ENCODE data around the gene KRTAP27-1.

The KRTAP27-1 gene, protein sequence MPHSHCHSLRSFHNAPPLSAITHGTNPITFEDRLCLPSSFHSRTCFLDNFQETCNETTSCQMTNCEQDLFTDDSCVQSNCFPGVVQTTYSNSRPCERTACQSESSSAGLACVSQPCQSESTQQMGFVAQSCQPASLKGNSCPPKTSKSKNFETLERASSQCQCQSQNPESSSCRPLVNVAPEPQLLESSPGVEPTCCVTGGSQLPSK

GRCh38 chr21:30337276-30337744 is at the start of gene KRTAP27-1:
TSS of gene KRTAP27-1 (minus strand) at chr21:30337694. CDS start at chr21:30337668, 26 bp downstream.
- H3K27me3 ChIP-seq (ENCODE audit: control insufficient read depth in 1 of 2, insufficient read depth in 2 of 2, low read length in 2 of 2), result no peaks in the 10 kb centered on the region

GRCh38 chr21:30382201-30382600 is 44.7 kb upstream of the KRTAP27-1 start:
- H3K4me1 ChIP-seq (ENCODE audit: insufficient read depth, low read length), result no peaks in the 10 kb centered on the region
- no peak overlapping the region for H3K27ac ChIP-seq (ENCODE audit: low read depth, low read length)
- no peak overlapping the region for H3K9ac ChIP-seq (ENCODE audit: low read length)
- no peak overlapping the region for H3K4me3 ChIP-seq (ENCODE audit: low read depth in 1 of 2, low read length in 2 of 2)
- H3K9me3 ChIP-seq (ENCODE audit: low read length), result no peaks in the 10 kb centered on the region
- H3K36me3 ChIP-seq (ENCODE audit: insufficient read depth, low read length), result no peaks in the 10 kb centered on the region
- no peaks in the 10 kb centered on the region for H3K27me3 ChIP-seq (ENCODE audit: control insufficient read depth in 1 of 2, insufficient read depth in 2 of 2, low read length in 2 of 2)

More at GRCh38 chr21:30337276-30337744, at the start of gene KRTAP27-1:
- H3K36me3 ChIP-seq (ENCODE audit: insufficient read depth, low read length), result no peaks in the 10 kb centered on the region
- H3K9me3 ChIP-seq (ENCODE audit: low read length), result no peaks in the 10 kb centered on the region
- no peak within 1 kb of the TSS for H3K4me3 ChIP-seq (ENCODE audit: low read depth in 1 of 2, low read length in 2 of 2)
- no peaks in the 10 kb centered on the region for H3K4me1 ChIP-seq (ENCODE audit: insufficient read depth, low read length)
- H3K27ac ChIP-seq (ENCODE audit: low read depth, low read length), result no peak within 1 kb of the TSS
- no peak within 1 kb of the TSS for H3K9ac ChIP-seq (ENCODE audit: low read length)

DNA sequence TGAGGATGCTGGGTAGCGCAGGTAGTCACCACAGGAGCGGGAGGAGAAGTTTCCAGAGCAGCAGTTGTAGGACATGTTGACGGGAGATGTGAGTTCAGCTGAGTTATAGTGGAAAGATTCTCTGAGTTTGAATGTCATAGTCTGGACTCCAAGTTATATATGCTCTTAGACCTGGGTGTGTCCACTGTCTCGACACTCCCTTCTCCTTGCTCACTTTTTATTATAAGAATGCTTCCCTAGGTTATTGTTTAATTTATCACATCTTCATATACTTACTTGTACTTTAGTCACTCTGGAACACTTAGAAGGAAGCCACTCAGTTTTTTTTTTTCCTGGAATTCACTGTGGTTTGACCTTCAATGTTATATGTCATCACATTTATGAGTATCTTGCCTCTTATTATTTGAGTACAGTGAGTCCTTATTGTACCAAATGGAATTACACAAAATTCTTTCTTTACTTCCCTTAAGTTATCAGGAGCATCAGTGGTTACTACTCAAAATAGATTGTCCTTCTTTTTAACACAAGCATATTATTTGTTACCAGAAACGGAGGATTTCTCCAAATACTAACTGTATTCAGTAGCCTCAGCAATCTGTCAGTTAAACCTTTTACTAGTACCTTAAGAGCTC is 34.8 kb upstream of the KRTAP27-1 start, which contains the start of gene KRTAP13-2:
TSS of gene KRTAP13-2 (minus strand) at position 133 of the 632 bp plus-strand sequence. CDS start at position 75, 58 bp downstream.
- H3K36me3 ChIP-seq (ENCODE audit: insufficient read depth, low read length), result no peaks in the 10 kb centered on the region
- no peaks in the 10 kb centered on the region for H3K4me1 ChIP-seq (ENCODE audit: insufficient read depth, low read length)
- H3K9me3 ChIP-seq (ENCODE audit: low read length), result no peaks in the 10 kb centered on the region
- no peaks in the 10 kb centered on the region for H3K27me3 ChIP-seq (ENCODE audit: control insufficient read depth in 1 of 2, insufficient read depth in 2 of 2, low read length in 2 of 2)
- no peak within 1 kb of the TSS for H3K4me3 ChIP-seq (ENCODE audit: low read depth in 1 of 2, low read length in 2 of 2)
- no peak within 1 kb of the TSS for H3K9ac ChIP-seq (ENCODE audit: low read length)
- H3K27ac ChIP-seq (ENCODE audit: low read depth, low read length), result no peak within 1 kb of the TSS

GRCh38 chr21:30355906-30356305 is 18.4 kb upstream of the KRTAP27-1 start:
- no peaks in the 10 kb centered on the region for H3K36me3 ChIP-seq (ENCODE audit: insufficient read depth, low read length)
- H3K4me1 ChIP-seq (ENCODE audit: insufficient read depth, low read length), result no peaks in the 10 kb centered on the region
- H3K27me3 ChIP-seq (ENCODE audit: control insufficient read depth in 1 of 2, insufficient read depth in 2 of 2, low read length in 2 of 2), result no peaks in the 10 kb centered on the region
- H3K4me3 ChIP-seq (ENCODE audit: low read depth in 1 of 2, low read length in 2 of 2), result no peak overlapping the region
- no peak overlapping the region for H3K9ac ChIP-seq (ENCODE audit: low read length)
- no peak overlapping the region for H3K27ac ChIP-seq (ENCODE audit: low read depth, low read length)
- no peaks in the 10 kb centered on the region for H3K9me3 ChIP-seq (ENCODE audit: low read length)

DNA sequence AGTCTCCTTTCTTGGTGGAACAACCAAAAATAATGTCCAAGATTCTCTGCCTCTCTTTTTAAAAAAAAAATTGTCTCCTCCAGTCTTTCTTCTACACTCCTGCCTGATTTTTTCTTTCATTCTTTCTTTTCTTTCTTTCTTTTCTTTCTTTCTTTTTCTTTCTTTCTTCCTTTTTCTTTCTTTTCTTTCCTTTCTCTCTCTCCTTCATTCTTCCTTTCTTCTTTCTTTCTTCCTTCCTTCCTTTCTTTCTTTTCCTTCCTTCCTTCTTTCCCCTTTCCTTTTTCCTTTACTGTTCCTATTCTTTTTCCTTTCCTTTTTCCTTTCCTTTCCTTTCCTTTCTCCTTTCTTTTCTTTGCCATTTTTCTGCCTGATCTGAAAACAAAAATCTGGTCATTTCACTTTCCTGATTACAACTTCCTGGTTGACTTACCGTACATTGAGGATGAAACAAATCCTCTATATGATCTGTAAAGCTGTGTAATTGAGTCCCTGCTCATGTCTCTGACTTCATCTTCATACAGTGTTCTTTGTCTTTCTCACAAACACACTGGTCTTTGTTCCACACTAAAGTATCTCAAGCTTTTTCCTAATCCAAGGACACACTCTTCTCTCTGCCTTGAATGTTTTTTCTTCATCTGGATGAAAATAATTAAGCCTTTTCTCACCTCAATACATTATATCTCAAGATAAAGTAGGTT is 17.0 kb upstream of the KRTAP27-1 start:
- H3K36me3 ChIP-seq (ENCODE audit: insufficient read depth, low read length), result no peaks in the 10 kb centered on the region
- no peak overlapping the region for H3K27ac ChIP-seq (ENCODE audit: low read depth, low read length)
- no peaks in the 10 kb centered on the region for H3K4me1 ChIP-seq (ENCODE audit: insufficient read depth, low read length)
- no peak overlapping the region for H3K4me3 ChIP-seq (ENCODE audit: low read depth in 1 of 2, low read length in 2 of 2)
- H3K9ac ChIP-seq (ENCODE audit: low read length), result no peak overlapping the region
- H3K9me3 ChIP-seq (ENCODE audit: low read length), result no peaks in the 10 kb centered on the region
- H3K27me3 ChIP-seq (ENCODE audit: control insufficient read depth in 1 of 2, insufficient read depth in 2 of 2, low read length in 2 of 2), result no peaks in the 10 kb centered on the region

GRCh38 chr21:30351534-30351933 is 14.0 kb upstream of the KRTAP27-1 start:
- Histone ChIP-seq H3K9me3 (ENCODE audit: low read length) (no peaks in the 10 kb centered on the region), H3K36me3 (ENCODE audit: insufficient read depth, low read length) (no peaks in the 10 kb centered on the region), H3K27ac (ENCODE audit: low read depth, low read length) (no peak overlapping the region), H3K4me3 (ENCODE audit: low read depth in 1 of 2, low read length in 2 of 2) (no peak overlapping the region), H3K27me3 (ENCODE audit: control insufficient read depth in 1 of 2, insufficient read depth in 2 of 2, low read length in 2 of 2) (no peaks in the 10 kb centered on the region), H3K9ac (ENCODE audit: low read length) (no peak overlapping the region), H3K4me1 (ENCODE audit: insufficient read depth, low read length) (no peaks in the 10 kb centered on the region)

DNA sequence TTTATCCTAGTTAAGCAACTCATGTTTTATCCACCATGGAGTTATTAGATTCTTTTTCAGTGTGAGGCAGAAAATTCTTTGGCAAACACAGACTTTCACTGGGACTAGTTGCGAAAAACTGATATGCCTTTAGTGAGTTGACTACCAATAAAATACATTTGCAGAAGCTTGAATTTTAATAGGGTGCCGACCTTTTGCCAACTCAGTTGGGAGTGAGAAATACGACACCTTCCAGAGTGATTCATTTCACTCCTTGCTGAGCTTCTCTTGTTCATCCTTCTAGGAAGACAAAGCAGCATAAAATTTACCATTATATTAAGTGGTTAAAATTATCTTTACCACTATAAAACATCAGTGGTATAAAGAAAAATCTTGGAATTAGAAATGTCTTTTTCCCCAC is 12.1 kb upstream of the KRTAP27-1 start:
- no peak overlapping the region for H3K9ac ChIP-seq (ENCODE audit: low read length)
- no peaks in the 10 kb centered on the region for H3K36me3 ChIP-seq (ENCODE audit: insufficient read depth, low read length)
- no peaks in the 10 kb centered on the region for H3K27me3 ChIP-seq (ENCODE audit: control insufficient read depth in 1 of 2, insufficient read depth in 2 of 2, low read length in 2 of 2)
- no peaks in the 10 kb centered on the region for H3K9me3 ChIP-seq (ENCODE audit: low read length)
- no peak overlapping the region for H3K27ac ChIP-seq (ENCODE audit: low read depth, low read length)
- no peak overlapping the region for H3K4me3 ChIP-seq (ENCODE audit: low read depth in 1 of 2, low read length in 2 of 2)
- no peaks in the 10 kb centered on the region for H3K4me1 ChIP-seq (ENCODE audit: insufficient read depth, low read length)

DNA sequence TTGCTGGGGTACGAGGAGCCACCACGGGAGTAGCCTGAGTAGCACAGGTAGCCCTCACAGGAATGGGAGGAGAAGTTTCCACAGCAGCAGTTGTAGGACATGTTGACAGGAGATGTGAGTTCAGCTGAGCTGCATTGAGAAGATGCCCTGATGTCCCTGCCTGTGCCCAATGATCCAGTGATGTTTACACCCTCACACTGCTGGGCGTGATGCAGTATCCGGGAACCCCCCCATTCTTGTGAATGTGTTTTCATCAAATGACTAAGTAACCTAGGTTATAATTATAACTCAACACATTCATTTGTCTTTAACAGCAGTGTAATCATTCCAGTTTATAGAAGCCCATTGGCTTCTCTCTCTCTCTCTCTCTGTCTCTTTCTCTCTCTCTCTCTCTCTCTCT is 11.0 kb upstream of the KRTAP27-1 start, which contains the start of gene KRTAP23-1:
TSS of gene KRTAP23-1 (minus strand) at position 101 of the 400 bp plus-strand sequence. CDS start at position 101, 0 bp downstream.
- no peak within 1 kb of the TSS for H3K27ac ChIP-seq (ENCODE audit: low read depth, low read length)
- no peaks in the 10 kb centered on the region for H3K36me3 ChIP-seq (ENCODE audit: insufficient read depth, low read length)
- no peak within 1 kb of the TSS for H3K4me3 ChIP-seq (ENCODE audit: low read depth in 1 of 2, low read length in 2 of 2)
- H3K9ac ChIP-seq (ENCODE audit: low read length), result no peak within 1 kb of the TSS
- H3K4me1 ChIP-seq (ENCODE audit: insufficient read depth, low read length), result no peaks in the 10 kb centered on the region
- H3K9me3 ChIP-seq (ENCODE audit: low read length), result no peaks in the 10 kb centered on the region
- H3K27me3 ChIP-seq (ENCODE audit: control insufficient read depth in 1 of 2, insufficient read depth in 2 of 2, low read length in 2 of 2), result no peaks in the 10 kb centered on the region

GRCh38 chr21:30345014-30345413 is 7.5 kb upstream of the KRTAP27-1 start:
- no peak overlapping the region for H3K9ac ChIP-seq (ENCODE audit: low read length)
- H3K36me3 ChIP-seq (ENCODE audit: insufficient read depth, low read length), result no peaks in the 10 kb centered on the region
- H3K9me3 ChIP-seq (ENCODE audit: low read length), result no peaks in the 10 kb centered on the region
- no peak overlapping the region for H3K4me3 ChIP-seq (ENCODE audit: low read depth in 1 of 2, low read length in 2 of 2)
- H3K27ac ChIP-seq (ENCODE audit: low read depth, low read length), result no peak overlapping the region
- no peaks in the 10 kb centered on the region for H3K4me1 ChIP-seq (ENCODE audit: insufficient read depth, low read length)
- no peaks in the 10 kb centered on the region for H3K27me3 ChIP-seq (ENCODE audit: control insufficient read depth in 1 of 2, insufficient read depth in 2 of 2, low read length in 2 of 2)

GRCh38 chr21:30340714-30341573 is 3.5 kb upstream of the KRTAP27-1 start:
- Histone ChIP-seq H3K36me3 (ENCODE audit: insufficient read depth, low read length) (no peaks in the 10 kb centered on the region), H3K27ac (ENCODE audit: low read depth, low read length) (no peak overlapping the region), H3K4me3 (ENCODE audit: low read depth in 1 of 2, low read length in 2 of 2) (no peak overlapping the region), H3K9me3 (ENCODE audit: low read length) (no peaks in the 10 kb centered on the region), H3K27me3 (ENCODE audit: control insufficient read depth in 1 of 2, insufficient read depth in 2 of 2, low read length in 2 of 2) (no peaks in the 10 kb centered on the region), H3K4me1 (ENCODE audit: insufficient read depth, low read length) (no peaks in the 10 kb centered on the region), H3K9ac (ENCODE audit: low read length) (no peak overlapping the region)

- Histone ChIP-seq H3K36me3 (ENCODE audit: insufficient read depth, low read length) (no peaks in the 10 kb centered on the region), H3K4me1 (ENCODE audit: insufficient read depth, low read length) (no peaks in the 10 kb centered on the region), H3K9me3 (ENCODE audit: low read length) (no peaks in the 10 kb centered on the region), H3K27ac (ENCODE audit: low read depth, low read length) (no peak overlapping the region), H3K4me3 (ENCODE audit: low read depth in 1 of 2, low read length in 2 of 2) (no peak overlapping the region), H3K9ac (ENCODE audit: low read length) (no peak overlapping the region), H3K27me3 (ENCODE audit: control insufficient read depth in 1 of 2, insufficient read depth in 2 of 2, low read length in 2 of 2) (no peaks in the 10 kb centered on the region)
Observed at GRCh38 chr21:30338717-30339116, 1.2 kb upstream of the KRTAP27-1 start.
